ENCODE measurements around the gene PRXL2B. TPM values are rescaled to one million over a fixed set of nuclear protein-coding genes. Genes with fewer than 3 reads are reported as not detected.

PRXL2B gene
- total RNA-seq, 1 donor from 2014 or later = 10.0 TPM

GRCh38 chr1:2580691-2581090 lies 5.9 kb upstream of the PRXL2B start:
- peaks cover 17% of the 10 kb centered on the region for H3K4me1 ChIP-seq
- no peaks in the 10 kb centered on the region for H3K9me3 ChIP-seq (ENCODE audit: low read depth)
- no peaks in the 10 kb centered on the region for H3K79me2 ChIP-seq (ENCODE audit: low read depth)
- H3K27ac ChIP-seq = no peak overlapping the region
- no peak overlapping the region for H3K9ac ChIP-seq
- H2AFZ ChIP-seq (replicated peaks) = no peak overlapping the region
- H3K4me2 ChIP-seq = no peak overlapping the region
- H3K27me3 ChIP-seq = no peaks in the 10 kb centered on the region
- peaks cover 42% of the 10 kb centered on the region for H3K4me1 Mint-ChIP-seq
- H3K27ac Mint-ChIP-seq = no peak overlapping the region
- H3K36me3 ChIP-seq = no peaks in the 10 kb centered on the region
- no peaks in the 10 kb centered on the region for H4K20me1 ChIP-seq (ENCODE audit: low read depth)
- no peak overlapping the region for H3K4me3 Mint-ChIP-seq
- H3K27me3 Mint-ChIP-seq (ENCODE audit: insufficient read depth, low read depth) = peaks cover 12% of the 10 kb centered on the region
- TF ChIP-seq CTCF (IDR thresholded peaks at IDR 0.05) = no peak
- TF ChIP-seq EZH2 (IDR thresholded peaks at IDR 0.05) = no peak
- TF ChIP-seq EZH2phosphoT487 (IDR thresholded peaks at IDR 0.05) = no peak
- no peaks in the 10 kb centered on the region for H3K36me3 Mint-ChIP-seq
- no peak for DNase-seq (ENCODE audit: low spot score)
- peaks cover 15% of the 10 kb centered on the region for H3F3A ChIP-seq (ENCODE audit: low read depth)
- H3K4me3 ChIP-seq = no peak overlapping the region
- H3K9me3 Mint-ChIP-seq = no peaks in the 10 kb centered on the region

GRCh38 chr1:2582391-2582790 lies 4.2 kb upstream of the PRXL2B start:
- Mint-ChIP-seq H3K27ac (no peak overlapping the region), H3K9me3 (no peaks in the 10 kb centered on the region), H3K27me3 (ENCODE audit: insufficient read depth, low read depth) (peaks cover 8% of the 10 kb centered on the region), H3K36me3 (no peaks in the 10 kb centered on the region), H3K4me3 (no peak overlapping the region), H3K4me1 (peaks cover 33% of the 10 kb centered on the region)
- Histone ChIP-seq H3K9ac (no peak overlapping the region), H3K36me3 (no peaks in the 10 kb centered on the region), H3K9me3 (ENCODE audit: low read depth) (no peaks in the 10 kb centered on the region), H4K20me1 (ENCODE audit: low read depth) (peaks cover 1% of the 10 kb centered on the region), H3F3A (ENCODE audit: low read depth) (peaks cover 22% of the 10 kb centered on the region), H3K4me3 (no peak overlapping the region), H3K27me3 (no peaks in the 10 kb centered on the region), H3K4me1 (peaks cover 18% of the 10 kb centered on the region), H3K79me2 (ENCODE audit: low read depth) (no peaks in the 10 kb centered on the region), H3K27ac (no peak overlapping the region), H2AFZ (replicated peaks) (no peak overlapping the region), H3K4me2 (no peak overlapping the region)
- DNase-seq (ENCODE audit: low spot score) = no peak
- TF ChIP-seq EZH2 (IDR thresholded peaks at IDR 0.05) (no peak), EZH2phosphoT487 (IDR thresholded peaks at IDR 0.05) (no peak), CTCF (IDR thresholded peaks at IDR 0.05) (no peak)

GRCh38 chr1:2583331-2583791 lies 3.2 kb upstream of the PRXL2B start:
- peaks cover 10% of the 10 kb centered on the region for H3K27me3 Mint-ChIP-seq (ENCODE audit: insufficient read depth, low read depth)
- H3K36me3 Mint-ChIP-seq = no peaks in the 10 kb centered on the region
- no peaks in the 10 kb centered on the region for H3K36me3 ChIP-seq
- peaks cover 22% of the 10 kb centered on the region for H3K4me1 ChIP-seq
- H3K27ac Mint-ChIP-seq = no peak overlapping the region
- DNase-seq (ENCODE audit: low spot score) = no peak
- H3K4me3 Mint-ChIP-seq = no peak overlapping the region
- no peaks in the 10 kb centered on the region for H3K9me3 Mint-ChIP-seq
- H3K27ac ChIP-seq = no peak overlapping the region
- no peak overlapping the region for H3K9ac ChIP-seq
- H2AFZ ChIP-seq (replicated peaks) = no peak overlapping the region
- H4K20me1 ChIP-seq (ENCODE audit: low read depth) = peaks cover 6% of the 10 kb centered on the region
- TF ChIP-seq CTCF (IDR thresholded peaks at IDR 0.05) = no peak
- TF ChIP-seq EZH2phosphoT487 (IDR thresholded peaks at IDR 0.05) = no peak
- TF ChIP-seq EZH2 (IDR thresholded peaks at IDR 0.05) = no peak
- H3K4me1 Mint-ChIP-seq = peaks cover 29% of the 10 kb centered on the region
- H3K4me3 ChIP-seq = no peak overlapping the region
- H3K9me3 ChIP-seq (ENCODE audit: low read depth) = no peaks in the 10 kb centered on the region
- peaks cover 3% of the 10 kb centered on the region for H3K79me2 ChIP-seq (ENCODE audit: low read depth)
- no peaks in the 10 kb centered on the region for H3K27me3 ChIP-seq
- H3F3A ChIP-seq (ENCODE audit: low read depth) = peaks cover 22% of the 10 kb centered on the region
- no peak overlapping the region for H3K4me2 ChIP-seq

Measured in neural progenitor cell (in vitro differentiated cells).